MM.1S (cell line): ENCODE data around the gene VMP1.

Experiments
- DNase-seq: peaks from one replicate; pipeline ENCODE4 v3.0.0-alpha.2; 2015
- H2AFZ ChIP-seq: fragments of 300-600 bp; sonication (generic); 2 replicates; pipeline ENCODE4 v1.6.0; 2016; ENCODE audit warnings: antibody characterized with exemption, low read length
- H3F3A ChIP-seq: fragments of 300-600 bp; sonication (generic); 2 replicates; pipeline ENCODE4 v1.6.1; 2016; ENCODE audit warnings: mild to moderate bottlenecking, antibody characterized with exemption, low read length, moderate library complexity, mixed read lengths; ENCODE audit not compliant: insufficient read depth
- H3K27ac ChIP-seq: fragments of 300-600 bp; sonication (generic); 2 replicates; pipeline ENCODE4 v1.5.1; 2016; ENCODE audit warnings: mild to moderate bottlenecking, low read length
- H3K27me3 ChIP-seq: fragments of 300-600 bp; sonication (generic); replicated peaks from 2 replicates; pipeline ENCODE4 v1.6.0; 2016; ENCODE audit warnings: low read length; ENCODE audit not compliant: insufficient read depth
- H3K36me3 ChIP-seq: fragments of 300-600 bp; sonication (generic); replicated peaks from 2 replicates; pipeline ENCODE4 v1.6.1; 2016; ENCODE audit warnings: mild to moderate bottlenecking, low read length, mixed read lengths; ENCODE audit not compliant: insufficient read depth
- H3K4me1 ChIP-seq: fragments of 300-600 bp; sonication (generic); 2 replicates; pipeline ENCODE4 v1.6.1; 2016; ENCODE audit warnings: low read length, mixed read lengths
- H3K4me2 ChIP-seq: fragments of 300-600 bp; sonication (generic); 2 replicates; pipeline ENCODE4 v1.6.0; 2016; ENCODE audit warnings: low read depth, low read length
- H3K4me3 ChIP-seq: fragments of 300-600 bp; sonication (generic); 2 replicates; pipeline ENCODE4 v1.5.1; 2016; ENCODE audit warnings: low read length, mixed read lengths
- H3K79me2 ChIP-seq: fragments of 300-600 bp; sonication (generic); 2 replicates; pipeline ENCODE4 v1.6.1; 2016; ENCODE audit warnings: mixed run types, low read length, mixed read lengths
- H3K9ac ChIP-seq: fragments of 300-600 bp; sonication (generic); 2 replicates; pipeline ENCODE4 v1.6.1; 2016; ENCODE audit warnings: low read length, mixed read lengths
- H3K9me2 ChIP-seq: fragments of 300-600 bp; sonication (generic); replicated peaks from 2 replicates; pipeline ENCODE4 v1.6.1; 2016; ENCODE audit warnings: mild to moderate bottlenecking, low read length, mixed read lengths; ENCODE audit not compliant: insufficient read depth
- H3K9me3 ChIP-seq: fragments of 300-600 bp; sonication (generic); replicated peaks from 2 replicates; pipeline ENCODE4 v1.6.1; 2016; ENCODE audit warnings: mild to moderate bottlenecking, low read length, mixed read lengths; ENCODE audit not compliant: insufficient read depth
- H4K20me1 ChIP-seq: fragments of 300-600 bp; sonication (generic); 2 replicates; pipeline ENCODE4 v1.6.1; 2016; ENCODE audit warnings: mild to moderate bottlenecking, low read length, moderate library complexity, mixed read lengths; ENCODE audit not compliant: insufficient read depth
- CTCF ChIP-seq: fragments of 300-600 bp; sonication (generic); IDR thresholded peaks from 2 replicates; pipeline ENCODE4 v1.5.1; 2016; ENCODE audit warnings: antibody characterized with exemption, low read length, mixed read lengths
- EZH2 ChIP-seq: fragments of 300-600 bp; sonication (generic); optimal IDR thresholded peaks from 2 replicates; pipeline ENCODE3; 2017; ENCODE audit warnings: low read depth, mild to moderate bottlenecking, antibody characterized with exemption, low read length, mixed read lengths
- EZH2phosphoT487 ChIP-seq: fragments of 300-600 bp; sonication (generic); IDR thresholded peaks from 2 replicates; pipeline ENCODE4 v1.6.1; 2018; ENCODE audit warnings: antibody characterized with exemption, low read length

Gene VMP1

GRCh38 chr17:59807892-59808509, 100.5 kb downstream of the VMP1 start:
- H3K9ac ChIP-seq: no peak overlapping the region
- H3K27ac ChIP-seq: no peak overlapping the region
- no peaks in the 10 kb centered on the region for H3K9me2 ChIP-seq
- no peaks in the 10 kb centered on the region for H3K36me3 ChIP-seq
- no peaks in the 10 kb centered on the region for H3K27me3 ChIP-seq
- no peaks in the 10 kb centered on the region for H3K4me1 ChIP-seq
- no peaks in the 10 kb centered on the region for H3F3A ChIP-seq
- H3K79me2 ChIP-seq: no peaks in the 10 kb centered on the region
- no peaks in the 10 kb centered on the region for H3K9me3 ChIP-seq
- no peak overlapping the region for H2AFZ ChIP-seq
- no peak for DNase-seq
- H3K4me3 ChIP-seq: no peak overlapping the region
- H4K20me1 ChIP-seq: no peaks in the 10 kb centered on the region
- no peak overlapping the region for H3K4me2 ChIP-seq
- no peak for TF ChIP-seq CTCF
- no peak for TF ChIP-seq EZH2
- TF ChIP-seq EZH2phosphoT487: no peak

GRCh38 chr17:59810894-59811153, 103.4 kb downstream of the VMP1 start:
- H3K4me3 ChIP-seq: no peak overlapping the region
- H3K36me3 ChIP-seq: no peaks in the 10 kb centered on the region
- DNase-seq: no peak
- H3K4me2 ChIP-seq: no peak overlapping the region
- no peak overlapping the region for H2AFZ ChIP-seq
- no peak overlapping the region for H3K9ac ChIP-seq
- H3K9me3 ChIP-seq: no peaks in the 10 kb centered on the region
- no peak overlapping the region for H3K27ac ChIP-seq
- H3K9me2 ChIP-seq: no peaks in the 10 kb centered on the region
- no peak for TF ChIP-seq CTCF
- H3K27me3 ChIP-seq: no peaks in the 10 kb centered on the region
- H3F3A ChIP-seq: no peaks in the 10 kb centered on the region
- no peaks in the 10 kb centered on the region for H4K20me1 ChIP-seq
- no peaks in the 10 kb centered on the region for H3K79me2 ChIP-seq
- H3K4me1 ChIP-seq: no peaks in the 10 kb centered on the region

GRCh38 chr17:59811209-59811608, 103.8 kb downstream of the VMP1 start:
- H3K27ac ChIP-seq: no peak overlapping the region
- H3K9ac ChIP-seq: no peak overlapping the region
- no peaks in the 10 kb centered on the region for H3K9me2 ChIP-seq
- H3K36me3 ChIP-seq: no peaks in the 10 kb centered on the region
- H3K4me1 ChIP-seq: no peaks in the 10 kb centered on the region
- no peaks in the 10 kb centered on the region for H3K27me3 ChIP-seq
- TF ChIP-seq EZH2: no peak
- TF ChIP-seq EZH2phosphoT487: no peak
- TF ChIP-seq CTCF: no peak
- H2AFZ ChIP-seq: no peak overlapping the region
- no peaks in the 10 kb centered on the region for H4K20me1 ChIP-seq
- H3K4me2 ChIP-seq: no peak overlapping the region
- H3F3A ChIP-seq: no peaks in the 10 kb centered on the region
- DNase-seq: no peak
- H3K79me2 ChIP-seq: no peaks in the 10 kb centered on the region
- H3K4me3 ChIP-seq: no peak overlapping the region
- H3K9me3 ChIP-seq: no peaks in the 10 kb centered on the region
